Erythroblast (primary cell): ENCODE data around the gene P2RY8.

Experiments
- GATA1 ChIP-seq: IDR thresholded peaks from 2 replicates; pipeline ENCODE4 v1.6.1; 2011; ENCODE audit warnings: low read depth, mild to moderate bottlenecking, control low read depth, low read length, moderate library complexity
- POLR2A ChIP-seq: IDR thresholded peaks from 2 replicates; pipeline ENCODE4 v1.6.1; 2011; ENCODE audit warnings: mild to moderate bottlenecking, low read length

DNA sequence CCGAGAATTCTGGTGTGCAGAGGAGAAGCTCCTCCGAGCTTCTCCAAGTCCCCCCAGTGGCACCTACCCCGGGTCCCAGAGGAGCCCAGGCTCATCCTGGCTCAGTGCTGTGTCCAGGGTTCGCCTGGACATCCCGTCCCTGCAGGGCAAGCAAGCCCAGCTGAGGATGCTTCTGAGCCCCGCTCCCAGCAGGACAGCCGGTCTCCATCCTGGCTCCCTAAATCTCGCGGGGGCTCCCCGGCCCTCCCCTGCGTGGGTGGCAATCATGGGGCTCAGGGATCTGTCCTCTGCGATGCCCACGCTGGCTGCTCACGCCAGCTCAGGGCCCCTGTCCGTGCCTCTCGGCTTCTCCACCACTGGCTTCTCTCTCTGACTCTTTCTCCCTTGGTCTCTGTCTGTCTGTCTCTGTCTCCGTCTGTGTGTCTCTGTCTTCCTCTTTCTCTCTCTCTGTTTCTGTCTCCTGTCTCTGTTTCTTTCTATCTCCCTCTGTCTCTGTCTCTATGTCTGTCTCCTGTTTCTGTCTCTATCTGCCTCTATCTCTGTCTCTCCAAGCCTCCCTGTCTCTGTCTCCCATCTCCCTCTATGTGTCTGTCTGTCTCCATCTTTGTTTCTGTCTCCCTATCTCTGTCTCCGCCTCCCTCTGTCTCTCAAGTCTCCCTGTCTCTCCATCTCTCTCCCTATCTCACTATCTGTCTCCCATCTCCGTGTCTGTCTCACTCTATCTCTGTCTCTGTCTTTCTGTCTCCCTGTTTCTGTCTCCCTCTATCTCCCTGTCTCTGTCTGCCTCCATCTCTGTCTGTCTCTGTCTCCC is 117.2 kb downstream of the P2RY8 start:
- TF ChIP-seq POLR2A = no peak
- no peak for TF ChIP-seq GATA1
